HepG2 (cell line): ENCODE measurements around the gene COPS7A. TPM values are rescaled to one million over a fixed set of nuclear protein-coding genes. Genes with fewer than 3 reads are reported as not detected.

ENCODE experiments used
- ARID4A ChIP-seq: sonication (generic); formaldehyde crosslinking; IDR thresholded peaks from 2 replicates; pipeline ENCODE4 v1.5.0; 2020; ENCODE audit warnings: mild to moderate bottlenecking, missing genetic modification reagents, borderline replicate concordance
- ELF1 ChIP-seq: sonication (generic); formaldehyde crosslinking; IDR thresholded peaks from 2 replicates; pipeline ENCODE4 v1.4.0; 2020; ENCODE audit warnings: missing genetic modification reagents
- FOSL2 ChIP-seq: sonication (generic); formaldehyde crosslinking; IDR thresholded peaks from 2 replicates; pipeline ENCODE4 v1.4.0; 2020; ENCODE audit warnings: missing genetic modification reagents
- HDAC1 ChIP-seq: sonication (generic); formaldehyde crosslinking; IDR thresholded peaks from 2 replicates; pipeline ENCODE4 v1.5.1; 2020; ENCODE audit warnings: mild to moderate bottlenecking, missing genetic modification reagents
- HOMEZ ChIP-seq: IDR thresholded peaks from 2 replicates; pipeline ENCODE4 v1.6.1; 2016; ENCODE audit warnings: low read depth
- KMT2B ChIP-seq: IDR thresholded peaks from 2 replicates; pipeline ENCODE4 v1.6.1; 2016; ENCODE audit warnings: missing genetic modification reagents, missing compliant biosample characterization
- MIXL1 ChIP-seq: IDR thresholded peaks from 2 replicates; pipeline ENCODE4 v1.6.1; 2016
- NKX3-1 ChIP-seq: sonication (generic); formaldehyde crosslinking; IDR thresholded peaks from 2 replicates; pipeline ENCODE4 v1.5.0; 2020; ENCODE audit warnings: missing genetic modification reagents
- NR2F2 ChIP-seq: IDR thresholded peaks from 2 replicates; pipeline ENCODE4 v1.6.1; 2012; ENCODE audit warnings: low read depth, inconsistent platforms, borderline replicate concordance
- NRL ChIP-seq: sonication (generic); formaldehyde crosslinking; IDR thresholded peaks from 2 replicates; pipeline ENCODE4 v1.5.0; 2020; ENCODE audit warnings: missing genetic modification reagents, mild to moderate bottlenecking, moderate library complexity, borderline replicate concordance
- ZBTB10 ChIP-seq: sonication (generic); formaldehyde crosslinking; IDR thresholded peaks from 2 replicates; pipeline ENCODE4 v1.4.0; 2020; ENCODE audit warnings: missing genetic modification reagents, borderline replicate concordance
- ZBTB39 ChIP-seq: sonication (generic); formaldehyde crosslinking; IDR thresholded peaks from 2 replicates; pipeline ENCODE4 v1.5.0; 2020; ENCODE audit warnings: missing genetic modification reagents
- ZNF10 ChIP-seq: sonication (generic); formaldehyde crosslinking; IDR thresholded peaks from 2 replicates; pipeline ENCODE4 v1.4.0; 2020; ENCODE audit warnings: mild to moderate bottlenecking, low read depth, missing genetic modification reagents, borderline replicate concordance
- ZNF24 ChIP-seq: fragments of 450-650 bp; IDR thresholded peaks from 2 replicates; pipeline ENCODE4 v1.6.1; 2017; ENCODE audit warnings: antibody characterized with exemption, mild to moderate bottlenecking
- ZNF740 ChIP-seq: sonication (generic); formaldehyde crosslinking; IDR thresholded peaks from 2 replicates; pipeline ENCODE4 v1.4.0; 2020; ENCODE audit warnings: missing genetic modification reagents
- ZNF781 ChIP-seq: sonication (generic); formaldehyde crosslinking; IDR thresholded peaks from 2 replicates; pipeline ENCODE4 v1.5.1; 2020; ENCODE audit warnings: borderline replicate concordance, mild to moderate bottlenecking, missing genetic modification reagents; ENCODE audit errors: not compliant biosample characterization
- polyA plus RNA-seq, 8 experiments: library from polyadenylated mRNA; depleted of rRNA in 3 of 8; stranded (reverse) in 7 of 8; unstranded in 1 of 8; fragments of >200 nt; fragmentation: Illumina TruSeq in 4 of 8; extraction: Trizol in 4 of 8; gene quantifications; 2 replicates each; pipeline versions ENCODE4 v1.2.1 to v1.2.3, GENCODE V29; 2011 to 2016; ENCODE audit warnings: low read depth in 4 of 8, missing spikeins in 1 of 8, mixed read lengths in 1 of 8; ENCODE audit not compliant: insufficient read depth in 1 of 8
- total RNA-seq, 5 experiments: library from RNA; depleted of rRNA; stranded (reverse); fragments of >200 nt; fragmentation: Illumina TruSeq; extraction: Trizol; gene quantifications; 2 replicates each; pipeline ENCODE4 v1.2.3, GENCODE V29; 2016; ENCODE audit warnings: low read depth in 1 of 5

Gene COPS7A
- total and polyA plus RNA-seq, 2 of the 13 experiments (the other 11 are each of a cell fraction or from before 2014, with no cell fraction given), result 40.0 to 73.6 TPM

GRCh38 chr12:6775185-6776174 lies 51.6 kb downstream of the COPS7A start (continued):
- TF ChIP-seq ZBTB39 (CRISPR knock-in tag) (peak; percentile 100), NKX3-1 (CRISPR knock-in tag) (peak; percentile 69; the same call in 1 of the 2 replicates), ZBTB10 (CRISPR knock-in tag) (peak; percentile 67; the same call in 1 of the 2 replicates), HDAC1 (CRISPR knock-in tag) (peak; percentile 87), ZNF781 (no peak), ZNF10 (no peak), HOMEZ (CRISPR knock-in tag) (peak; percentile 49; the same call in 1 of the 2 replicates), ELF1 (peak; percentile 74; the same call in 1 of the 2 replicates), ZNF24 (no peak), NR2F2 (peak; percentile 74), FOSL2 (CRISPR knock-in tag) (peak; percentile 40; the same call in 1 of the 2 replicates), ZNF740 (CRISPR knock-in tag) (no peak), KMT2B (0 out of 2 replicates have a peak, but pooled peaks have one; percentile 23), NRL (CRISPR knock-in tag) (0 out of 2 replicates have a peak, but pooled peaks have one; percentile 17), ARID4A (CRISPR knock-in tag) (peak; percentile 38; the same call in 1 of the 2 replicates), MIXL1 (CRISPR knock-in tag) (peak; percentile 67)
